Choroid plexus epithelial cell (primary cell): ENCODE results near the gene PNMA8C.

ENCODE experiments used
- DNase-seq: peaks from one replicate; pipeline ENCODE4 v3.0.0-alpha.2; 2010; ENCODE audit warnings: low read depth
- H3K4me3 ChIP-seq: 2 replicates; pipeline ENCODE4 v1.5.1; 2011; ENCODE audit warnings: low read depth, mild to moderate bottlenecking, control low read depth, low read length, moderate library complexity
- TF ChIP-seq, protein P1 (sequence below): conservative IDR thresholded peaks from 2 replicates; pipeline ENCODE4 v1.5.1; 2011; ENCODE audit warnings: low read depth, mild to moderate bottlenecking, control low read depth, inconsistent platforms, low read length, moderate library complexity

PNMA8C gene

DNA sequence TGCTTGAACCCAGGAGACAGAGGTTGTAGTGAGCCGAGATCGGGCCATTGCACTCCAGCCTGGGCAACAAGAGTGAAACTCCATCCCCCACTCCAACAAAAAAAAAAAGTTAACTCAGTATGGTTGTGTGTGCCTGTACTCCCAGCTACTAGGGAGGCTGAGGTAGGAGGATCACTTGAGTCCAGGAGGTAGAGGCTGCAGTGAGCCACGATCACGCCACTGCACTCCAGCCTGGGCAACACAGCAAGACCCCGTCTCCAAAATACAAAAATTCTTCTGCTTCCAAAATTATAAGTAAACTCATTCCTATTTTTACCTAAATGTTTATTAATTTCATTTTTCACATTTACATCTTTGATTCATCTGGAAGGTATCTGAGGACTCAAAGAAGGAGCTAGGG lies 28.2 kb upstream of the PNMA8C start:
- TF ChIP-seq, protein P1, sequence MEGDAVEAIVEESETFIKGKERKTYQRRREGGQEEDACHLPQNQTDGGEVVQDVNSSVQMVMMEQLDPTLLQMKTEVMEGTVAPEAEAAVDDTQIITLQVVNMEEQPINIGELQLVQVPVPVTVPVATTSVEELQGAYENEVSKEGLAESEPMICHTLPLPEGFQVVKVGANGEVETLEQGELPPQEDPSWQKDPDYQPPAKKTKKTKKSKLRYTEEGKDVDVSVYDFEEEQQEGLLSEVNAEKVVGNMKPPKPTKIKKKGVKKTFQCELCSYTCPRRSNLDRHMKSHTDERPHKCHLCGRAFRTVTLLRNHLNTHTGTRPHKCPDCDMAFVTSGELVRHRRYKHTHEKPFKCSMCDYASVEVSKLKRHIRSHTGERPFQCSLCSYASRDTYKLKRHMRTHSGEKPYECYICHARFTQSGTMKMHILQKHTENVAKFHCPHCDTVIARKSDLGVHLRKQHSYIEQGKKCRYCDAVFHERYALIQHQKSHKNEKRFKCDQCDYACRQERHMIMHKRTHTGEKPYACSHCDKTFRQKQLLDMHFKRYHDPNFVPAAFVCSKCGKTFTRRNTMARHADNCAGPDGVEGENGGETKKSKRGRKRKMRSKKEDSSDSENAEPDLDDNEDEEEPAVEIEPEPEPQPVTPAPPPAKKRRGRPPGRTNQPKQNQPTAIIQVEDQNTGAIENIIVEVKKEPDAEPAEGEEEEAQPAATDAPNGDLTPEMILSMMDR: no peak
- DNase-seq: no peak

DNA sequence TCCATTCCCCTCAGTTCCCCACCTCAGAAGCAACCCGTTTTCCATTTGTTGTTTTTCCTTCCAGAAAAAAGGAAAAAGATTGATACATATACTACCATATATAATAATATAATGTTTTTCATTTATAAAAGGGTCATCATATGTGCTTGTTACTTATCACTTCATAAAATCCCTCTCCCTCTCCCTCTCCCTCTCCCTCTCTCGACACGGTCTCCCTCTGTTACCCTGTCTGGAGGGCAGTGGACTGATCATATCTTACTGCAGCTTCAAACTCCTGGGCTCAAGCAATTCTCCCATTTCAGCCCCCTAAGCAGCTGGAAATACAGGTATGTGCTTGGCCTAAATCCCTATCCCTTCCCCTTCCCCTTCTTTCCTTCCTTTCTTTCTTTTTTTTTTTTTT lies 25.5 kb upstream of the PNMA8C start:
- TF ChIP-seq, protein P1: no peak
- no peak overlapping the region for H3K4me3 ChIP-seq
- DNase-seq: no peak

More for the DNA sequence above, 28.2 kb upstream of the PNMA8C start:
- no peak overlapping the region for H3K4me3 ChIP-seq

DNA sequence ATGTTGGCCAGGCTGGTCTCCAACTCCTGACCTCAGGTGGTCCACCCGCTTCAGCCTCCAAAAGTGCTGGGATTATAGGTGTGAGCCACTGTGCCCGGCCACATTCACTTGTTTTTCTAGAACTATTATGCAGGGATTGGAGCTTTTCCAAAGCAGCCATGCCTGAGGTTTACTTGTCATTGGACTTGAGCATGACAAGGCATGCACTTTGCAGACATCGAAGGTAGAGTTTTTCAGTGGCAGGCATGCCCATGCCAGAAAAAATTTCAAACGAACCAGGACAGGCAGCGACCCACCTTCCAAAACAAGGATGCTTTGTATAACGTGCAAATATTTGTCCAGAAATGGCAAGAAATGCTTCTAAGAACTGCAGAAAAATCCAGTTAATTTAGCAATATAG lies 24.9 kb upstream of the PNMA8C start:
- no peak overlapping the region for H3K4me3 ChIP-seq
- DNase-seq: no peak
- TF ChIP-seq, protein P1: no peak

DNA sequence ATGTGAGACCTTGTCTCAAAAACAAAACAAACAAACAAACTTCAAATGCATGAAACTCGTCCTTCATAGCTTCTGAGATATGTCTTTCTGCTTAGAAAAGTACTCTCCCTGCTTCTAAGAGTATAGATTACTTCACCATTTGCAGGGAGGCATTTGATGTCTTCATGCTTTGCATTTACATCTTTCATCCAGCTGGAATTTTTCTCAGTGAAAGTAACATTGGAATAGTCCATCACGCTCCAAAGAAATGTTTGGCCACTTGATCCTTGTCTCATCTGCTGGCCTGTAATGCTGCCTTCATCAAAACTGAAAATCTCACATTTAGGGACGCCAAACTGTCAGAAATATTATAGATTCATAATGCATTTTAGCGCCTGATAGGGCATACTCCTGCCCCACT lies 23.4 kb upstream of the PNMA8C start:
- DNase-seq: no peak
- TF ChIP-seq, protein P1: no peak
- H3K4me3 ChIP-seq: no peak overlapping the region

DNA sequence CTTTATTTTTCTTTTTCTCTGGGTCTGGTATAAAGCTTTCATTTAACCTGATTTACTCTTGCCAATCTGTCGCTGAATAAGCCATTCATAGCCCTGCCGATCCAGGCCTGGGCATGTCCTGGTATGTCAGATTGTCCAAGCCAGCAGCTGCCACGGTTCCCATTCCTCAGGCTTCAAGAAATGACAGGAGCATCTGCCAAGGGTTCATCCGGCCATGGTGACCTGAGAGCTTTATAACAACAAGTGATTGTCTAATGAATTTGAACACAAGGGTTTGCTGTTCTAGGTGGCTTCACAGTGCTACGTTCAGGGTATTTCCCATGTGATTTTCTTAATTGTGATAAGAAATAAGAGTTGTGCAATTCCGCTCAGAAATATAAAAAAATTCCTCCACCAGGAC lies 22.6 kb upstream of the PNMA8C start:
- TF ChIP-seq, protein P1: no peak
- DNase-seq: no peak

DNA sequence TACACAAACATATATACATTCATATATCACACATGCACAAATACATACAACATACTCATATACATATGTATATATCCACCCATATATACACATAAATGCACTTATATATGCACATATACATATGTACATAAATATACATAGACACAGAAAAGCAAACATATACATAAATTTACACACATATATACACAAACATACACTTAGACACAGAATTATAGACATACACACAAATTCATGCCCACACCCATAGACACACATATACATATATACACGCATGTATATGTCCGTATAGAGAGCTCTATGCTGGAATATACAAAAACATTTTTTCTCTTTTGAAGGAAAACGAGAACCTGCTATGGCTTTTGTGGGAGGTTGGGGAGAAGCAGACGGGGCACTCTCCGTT lies 22.0 kb upstream of the PNMA8C start:
- TF ChIP-seq, protein P1: no peak
- no peak for DNase-seq
- H3K4me3 ChIP-seq: no peak overlapping the region

More for the DNA sequence above, 22.6 kb upstream of the PNMA8C start:
- H3K4me3 ChIP-seq: no peak overlapping the region

DNA sequence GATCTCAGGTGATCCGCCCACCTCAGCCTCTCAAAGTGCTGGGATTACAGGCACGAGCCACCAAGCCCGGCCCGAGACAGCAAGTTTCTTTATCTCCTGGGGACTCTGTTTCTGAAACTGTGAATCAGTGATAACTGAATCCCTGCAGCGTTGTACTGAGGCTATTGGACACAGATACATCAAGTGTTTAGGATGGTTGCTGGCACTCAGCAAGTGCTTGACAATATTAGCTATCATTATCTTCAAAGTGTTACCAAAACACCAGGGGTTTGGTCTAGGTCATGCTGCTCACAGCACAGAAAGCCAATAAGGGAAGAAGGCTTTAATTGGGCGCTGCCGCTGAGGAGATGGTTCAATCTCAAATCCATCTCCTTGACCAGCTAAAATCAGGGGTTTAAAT lies 20.5 kb upstream of the PNMA8C start:
- TF ChIP-seq, protein P1: no peak
- no peak overlapping the region for H3K4me3 ChIP-seq
- DNase-seq: no peak
